Endothelial cell of umbilical vein (primary cell): Measurements from ENCODE around the gene IQGAP1. TPM values are rescaled to one million over a fixed set of nuclear protein-coding genes. Genes with fewer than 3 reads are reported as not detected.

Experiments used
- BruUV-seq: library from RNA; stranded (reverse); fragments of 400-500 nt; replicated peaks from 2 replicates; lab custom pipeline; 2021; lab: Mats Ljungman, UMichigan
- CTCF ChIA-PET: fragments of 300-600, 350-600 bp; sonication (Branson Sonifier 250); formaldehyde crosslinking; loops from one replicate; lab custom pipeline; 2021; ENCODE audit warnings: antibody characterized with exemption, inconsistent platforms; lab: Charles Lee
- POLR2A ChIA-PET: fragments of 300-600, 350-600 bp; sonication (Branson Sonifier 250); formaldehyde crosslinking; loops from one replicate; lab custom pipeline; 2021; ENCODE audit warnings: antibody characterized with exemption, inconsistent platforms; lab: Charles Lee
- DNase-seq: peaks from one replicate; pipeline ENCODE4 v3.0.0-alpha.2; 2011; ENCODE audit warnings: low read depth, low spot score
- FAIRE-seq: peaks from 2 replicates; lab custom pipeline; 2011; peaks lifted over from hg19 to GRCh38; lab: Jason Lieb, UNC
- H2AFZ ChIP-seq: 2 replicates; pipeline ENCODE4 v1.6.0; 2012; ENCODE audit warnings: low read depth, low read length, control low read depth, inconsistent platforms
- H3K27ac ChIP-seq: 2 replicates; pipeline ENCODE4 v1.5.1; 2011; ENCODE audit warnings: low read depth, mild to moderate bottlenecking, control low read depth, low read length, moderate library complexity; ENCODE audit not compliant: insufficient read depth
- H3K27me3 ChIP-seq, 2 experiments: 2 replicates each; pipeline versions ENCODE4 v1.6.0 to v1.6.1; 2011; ENCODE audit warnings: low read length in 2 of 2, mixed read lengths in 1 of 2; ENCODE audit not compliant: control insufficient read depth in 2 of 2, insufficient read depth in 2 of 2
- H3K36me3 ChIP-seq, 2 experiments: 2 replicates in 1 of 2; 3 replicates in 1 of 2; pipeline ENCODE4 v1.5.1; 2011; ENCODE audit warnings: low read length in 2 of 2, mild to moderate bottlenecking in 1 of 2, moderate library complexity in 1 of 2; ENCODE audit not compliant: control insufficient read depth in 2 of 2, insufficient read depth in 2 of 2; ENCODE audit errors: extremely low read depth in 1 of 2
- H3K4me1 ChIP-seq: 3 replicates; pipeline ENCODE4 v1.5.1; 2011; ENCODE audit warnings: mild to moderate bottlenecking, low read length; ENCODE audit not compliant: control insufficient read depth, insufficient read depth; ENCODE audit errors: extremely low read depth
- H3K4me2 ChIP-seq: 2 replicates; pipeline ENCODE4 v1.6.1; 2011; ENCODE audit warnings: low read length, control low read depth, mixed read lengths; ENCODE audit not compliant: insufficient read depth
- H3K4me3 ChIP-seq, 3 experiments: fragments of 200-600 bp in 1 of 3; sonication (generic), shearing (Covaris generic) in 1 of 3; replicated peaks in 1 of 3; 2 replicates each; pipeline ENCODE4 v1.5.1; 2011 to 2016; ENCODE audit warnings: control low read depth in 3 of 3, low read length in 3 of 3, mild to moderate bottlenecking in 2 of 3, inconsistent platforms in 1 of 3, low read depth in 1 of 3, moderate library complexity in 1 of 3; ENCODE audit not compliant: insufficient read depth in 1 of 3
- H3K79me2 ChIP-seq: 2 replicates; pipeline ENCODE4 v1.6.0; 2012; ENCODE audit warnings: low read length, inconsistent platforms; ENCODE audit not compliant: control insufficient read depth, insufficient read depth
- H3K9ac ChIP-seq: replicated peaks from 2 replicates; pipeline ENCODE3; 2011; ENCODE audit warnings: low read length, control low read depth; ENCODE audit not compliant: insufficient read depth; ENCODE audit errors: extremely low read depth
- H3K9me1 ChIP-seq: replicated peaks from 3 replicates; pipeline ENCODE4 v1.6.0; 2011; ENCODE audit warnings: mild to moderate bottlenecking, low read length; ENCODE audit not compliant: control insufficient read depth, insufficient read depth; ENCODE audit errors: extremely low read depth
- H3K9me3 ChIP-seq: replicated peaks from 2 replicates; pipeline ENCODE4 v1.5.1; 2012; ENCODE audit warnings: low read length, inconsistent platforms; ENCODE audit not compliant: control insufficient read depth, insufficient read depth
- H4K20me1 ChIP-seq: replicated peaks from 2 replicates; pipeline ENCODE3; 2011; ENCODE audit warnings: mild to moderate bottlenecking, low read length; ENCODE audit not compliant: control insufficient read depth, insufficient read depth; ENCODE audit errors: extremely low read depth
- CTCF ChIP-seq, 2 donors: IDR thresholded peaks; 1 replicate in 1 of 2; 2 replicates in 1 of 2; pipeline ENCODE4 v1.5.1; 2011; ENCODE audit warnings: low read length in 2 of 2, mild to moderate bottlenecking in 2 of 2, moderate library complexity in 2 of 2, control low read depth in 1 of 2, inconsistent platforms in 1 of 2, low read depth in 1 of 2; ENCODE audit not compliant: insufficient read depth in 1 of 2; ENCODE audit errors: extremely low read depth in 1 of 2
- EZH2 ChIP-seq: IDR thresholded peaks from 2 replicates; pipeline ENCODE4 v1.6.1; 2012; ENCODE audit warnings: borderline replicate concordance, low read depth, mild to moderate bottlenecking, moderate library complexity, low read length, inconsistent platforms; ENCODE audit not compliant: severe bottlenecking
- FOS ChIP-seq: IDR thresholded peaks from 2 replicates; pipeline ENCODE4 v1.6.1; 2011; ENCODE audit warnings: mild to moderate bottlenecking, low read length, moderate library complexity, borderline replicate concordance; ENCODE audit not compliant: insufficient read depth
- GATA2 ChIP-seq: IDR thresholded peaks from 2 replicates; pipeline ENCODE4 v1.7.0; 2011; ENCODE audit warnings: low read depth, mild to moderate bottlenecking, moderate library complexity, mixed read lengths, low read length; ENCODE audit not compliant: insufficient read length, insufficient read depth
- JUN ChIP-seq: IDR thresholded peaks from 2 replicates; pipeline ENCODE4 v1.6.1; 2011; ENCODE audit warnings: borderline replicate concordance, low read depth; ENCODE audit not compliant: insufficient read length, insufficient read depth
- MAX ChIP-seq: IDR thresholded peaks from 2 replicates; pipeline ENCODE4 v1.6.1; 2011; ENCODE audit not compliant: insufficient read depth, insufficient read length
- MYC ChIP-seq: IDR thresholded peaks from one replicate; pipeline ENCODE4 v1.6.1; 2011; ENCODE audit warnings: mild to moderate bottlenecking, low read depth, low read length
- POLR2A ChIP-seq: IDR thresholded peaks from 2 replicates; pipeline ENCODE4 v1.6.1; 2012; ENCODE audit warnings: low read depth, mild to moderate bottlenecking, control low read depth, low read length
- POLR2AphosphoS5 ChIP-seq: IDR thresholded peaks from 2 replicates; pipeline ENCODE4 v1.6.1; 2012; ENCODE audit warnings: low read depth, mild to moderate bottlenecking, control low read depth, low read length, moderate library complexity; ENCODE audit not compliant: insufficient read depth
- dilution Hi-C: fragments of 300-500 bp; cut with MboI; formaldehyde crosslinking; loops from one replicate; pipeline ENCODE4 v1.15.0; 2019; ENCODE audit warnings: low sequenced_read_pairs; ENCODE audit not compliant: extremely low pct_ligation_motif_present
- intact Hi-C: fragments of 100-400 bp; cut with micrococcal nuclease; formaldehyde crosslinking; loops from one replicate; pipeline ENCODE4 v1.10.0; 2022
- polyA plus RNA-seq, 4 experiments: library from polyadenylated mRNA; depleted of rRNA in 3 of 4; stranded (reverse) in 3 of 4; unstranded in 1 of 4; fragments of >200 nt; gene quantifications; 2 replicates each; pipeline versions ENCODE4 v1.2.1 to v1.2.3, GENCODE V29; 2011 to 2012; ENCODE audit warnings: missing spikeins in 1 of 4
- total RNA-seq: library from RNA; stranded (reverse); gene quantifications from 2 replicates; pipeline ENCODE4 v1.2.3, GENCODE V29; 2021

IQGAP1 gene
- total and polyA plus RNA-seq, 2 donors (not counting 3 experiments of a cell fraction or from before 2014, with no cell fraction given): 82.2 to 258 TPM

- H3K9ac ChIP-seq: peak overlapping the region; percentile 10
- H3K79me2 ChIP-seq: no peaks in the 10 kb centered on the region
- H3K4me2 ChIP-seq: no peak overlapping the region
- FAIRE-seq (no peak), DNase-seq (no peak)
- H3K9me3 ChIP-seq: no peaks in the 10 kb centered on the region
- H3K4me1 ChIP-seq: peaks cover 7% of the 10 kb centered on the region
- H4K20me1 ChIP-seq: no peaks in the 10 kb centered on the region
- no peaks in the 10 kb centered on the region for H3K27me3 ChIP-seq
- H3K4me3 ChIP-seq: no peak overlapping the region
- no TSS peak for BruUV-seq
- ChIA-PET CTCF (interaction anchor here (1.6 kb wide), 1 partner anchor 10 kb away, joined by 9 read pairs; the partner anchor contains the start of gene CRTC3), POLR2A (no interaction called here)
- H2AFZ ChIP-seq: no peak overlapping the region
- intact Hi-C loops: no loop called here
- dilution Hi-C loops: no loop called here
- H3K27ac ChIP-seq: peak overlapping the region; percentile 47
- no peaks in the 10 kb centered on the region for H3K36me3 ChIP-seq
- TF ChIP-seq CTCF (IDR thresholded peaks at IDR 0.05; ENCODE audit: extremely low read depth in 1 of 2, insufficient read depth in 1 of 2, low read depth in 1 of 2, low read length in 2 of 2) (no peak), EZH2 (no peak), POLR2A (no peak), JUN (no peak), MAX (no peak), POLR2AphosphoS5 (no peak)
- H3K9me1 ChIP-seq: no peaks in the 10 kb centered on the region
Observed at GRCh38 chr15:90520365-90520764, 132.3 kb downstream of the IQGAP1 start.

GRCh38 chr15:90523373-90523772 lies 135.3 kb downstream of the IQGAP1 start:
- Histone ChIP-seq H3K9me1 (no peaks in the 10 kb centered on the region), H3K36me3 (no peaks in the 10 kb centered on the region), H2AFZ (no peak overlapping the region), H3K4me1 (peaks cover 7% of the 10 kb centered on the region), H3K9ac (no peak overlapping the region), H4K20me1 (no peaks in the 10 kb centered on the region), H3K79me2 (no peaks in the 10 kb centered on the region), H3K27me3 (no peaks in the 10 kb centered on the region), H3K9me3 (no peaks in the 10 kb centered on the region), H3K4me2 (no peak overlapping the region), H3K4me3 (no peak overlapping the region), H3K27ac (no peak overlapping the region)
- BruUV-seq: no TSS peak
- intact Hi-C loops: no loop called here
- POLR2A ChIA-PET: interaction anchor here (0.7 kb wide), 1 partner anchor 159 kb away, joined by 6 read pairs; no protein-coding TSS in a partner anchor
- DNase-seq (no peak), FAIRE-seq (no peak)
- dilution Hi-C loops: no loop called here
- TF ChIP-seq POLR2AphosphoS5 (no peak), CTCF (IDR thresholded peaks at IDR 0.05; ENCODE audit: extremely low read depth in 1 of 2, insufficient read depth in 1 of 2, low read depth in 1 of 2, low read length in 2 of 2) (no peak), GATA2 (no peak), MYC (no peak), FOS (no peak), POLR2A (no peak), EZH2 (no peak), MAX (no peak), JUN (no peak)
- CTCF ChIA-PET: no interaction called here
